ENCODE measurements around the gene ATXN1.

Gene ATXN1

DNA sequence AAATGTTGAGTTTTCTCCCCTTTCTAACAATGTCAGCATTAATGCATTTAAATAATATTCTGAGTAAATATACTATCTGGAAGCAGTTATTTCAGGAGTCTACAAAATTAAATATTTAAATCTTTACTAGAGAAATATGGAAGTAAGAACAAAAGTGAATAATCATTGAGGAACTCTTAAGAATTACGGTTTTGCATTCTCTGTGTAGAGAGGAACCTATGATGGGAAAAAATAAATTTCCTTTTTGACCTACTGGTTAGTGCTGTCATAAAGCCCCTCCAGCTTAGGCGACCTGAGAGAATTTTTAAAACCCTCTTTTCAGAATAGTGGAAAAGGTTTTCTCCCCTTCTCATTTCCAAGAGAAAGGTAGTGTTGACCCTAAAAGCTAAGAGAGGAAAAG, 64.8 kb downstream of the ATXN1 start:
- DNase-seq = no peak

DNA sequence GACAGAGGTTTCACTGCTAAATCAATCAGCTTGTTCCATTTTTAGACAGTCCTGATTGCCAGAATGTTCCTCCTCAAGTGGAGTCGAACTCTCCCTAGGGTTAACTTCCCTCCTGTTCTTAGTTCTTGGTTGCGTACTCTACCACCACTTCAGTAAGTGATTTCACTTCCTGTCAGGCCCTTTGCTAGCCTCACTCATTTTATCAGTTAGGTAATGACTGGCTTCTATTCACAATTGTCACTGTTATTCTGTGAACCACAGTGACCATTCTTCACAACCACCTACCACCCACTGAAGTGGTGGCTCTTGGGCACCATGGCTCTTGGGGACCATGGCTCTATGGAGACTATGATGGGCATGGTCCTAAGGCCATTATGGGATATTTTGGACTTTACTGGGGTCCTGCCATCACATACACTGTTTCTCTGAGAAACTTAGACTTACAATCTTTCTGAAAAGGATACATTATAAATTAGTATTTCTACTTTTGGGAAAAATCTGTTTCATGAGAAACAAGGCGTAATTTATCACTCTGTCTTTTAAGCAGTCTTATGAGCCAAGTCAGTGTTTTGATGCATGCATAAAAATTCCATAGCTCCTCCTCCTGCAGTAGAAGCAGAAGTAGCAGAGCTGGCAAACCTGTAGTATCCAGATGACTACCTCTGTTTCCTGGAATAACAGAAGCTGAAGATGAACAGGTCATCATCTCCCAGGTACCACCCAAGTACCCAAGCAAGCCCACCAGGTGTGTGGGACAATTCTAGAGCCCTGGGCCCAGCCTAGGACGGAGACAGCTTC, 66.3 kb downstream of the ATXN1 start:
- DNase-seq = no peak

DNA sequence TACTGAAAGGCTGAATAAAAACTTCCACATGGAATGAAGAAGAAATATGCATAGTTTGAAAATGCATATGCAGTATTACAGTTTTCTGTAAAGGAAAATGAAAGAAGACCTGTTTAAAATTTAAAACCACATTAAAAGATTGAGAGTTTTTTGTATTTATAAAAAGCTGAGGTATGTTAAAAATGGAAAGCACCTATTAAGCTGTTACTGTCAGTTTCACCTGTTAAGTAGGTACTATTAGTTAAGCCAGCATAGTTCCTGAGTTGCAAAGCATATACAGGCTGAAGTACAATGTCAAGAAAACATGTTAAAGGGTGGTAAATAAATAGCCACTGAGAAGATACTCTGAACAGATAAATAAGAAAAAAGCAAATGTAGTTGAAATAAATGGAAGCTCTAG, 69.9 kb downstream of the ATXN1 start:
- DNase-seq = no peak

- no peak for DNase-seq
These were observed 70.6 kb downstream of the ATXN1 start for GRCh38 chr6:16690608-16691142.

GRCh38 chr6:16689788-16690607, 71.3 kb downstream of the ATXN1 start:
- DNase-seq = no peak

GRCh38 chr6:16688984-16689636, 72.2 kb downstream of the ATXN1 start:
- no peak for DNase-seq

- DNase-seq = no peak
These were observed 72.8 kb downstream of the ATXN1 start for GRCh38 chr6:16688436-16688835.

DNA sequence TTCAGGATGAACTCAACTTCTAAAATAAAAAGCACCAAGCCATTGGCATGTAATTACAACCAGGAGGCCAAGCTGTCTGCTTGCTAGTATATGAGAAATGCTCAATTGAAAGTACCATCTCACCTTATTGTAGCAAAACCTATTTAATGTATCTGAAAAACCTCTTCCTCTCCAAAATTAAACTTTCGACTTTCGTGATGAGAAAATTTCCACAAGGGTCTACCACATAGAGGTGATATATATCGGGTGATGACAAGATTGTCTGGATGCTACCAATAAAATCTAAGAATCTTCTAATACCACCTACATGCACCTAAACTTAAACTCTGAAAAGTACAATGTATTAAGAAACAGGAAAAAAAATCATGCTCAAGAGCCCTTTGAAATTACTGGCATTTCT, 74.2 kb downstream of the ATXN1 start:
- no peak for DNase-seq

GRCh38 chr6:16684896-16685554, 76.2 kb downstream of the ATXN1 start:
- no peak for DNase-seq

DNA sequence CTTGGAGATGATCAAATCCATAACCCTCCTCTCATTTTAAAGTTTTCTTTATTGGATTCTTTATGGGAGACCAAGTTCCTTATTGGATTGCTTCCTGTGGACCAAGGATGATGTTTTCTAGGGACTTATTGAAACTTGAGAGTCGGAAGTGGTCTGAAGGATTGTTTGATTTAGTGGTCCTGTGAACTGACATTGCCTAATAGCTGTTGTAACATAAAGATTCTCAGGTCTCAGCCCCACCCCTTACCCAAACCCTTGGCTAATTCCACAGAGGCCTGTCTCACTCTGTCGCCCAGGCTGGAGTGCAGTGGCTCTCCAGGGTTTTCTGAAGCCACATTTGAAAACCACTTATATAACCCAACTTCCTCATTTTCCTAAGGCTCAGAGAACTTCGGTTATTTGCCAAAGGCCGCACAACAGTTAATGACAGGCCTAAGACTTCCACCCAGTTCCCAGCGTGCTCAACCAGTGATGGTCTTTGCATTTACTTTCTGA, 77.0 kb downstream of the ATXN1 start:
- DNase-seq = peak; percentile 78

GRCh38 chr6:16683641-16684194, 77.5 kb downstream of the ATXN1 start:
- peak; percentile 86 for DNase-seq

GRCh38 chr6:16681260-16681873, 79.9 kb downstream of the ATXN1 start:
- peak; percentile 68 for DNase-seq

- DNase-seq = no peak
These were observed 82.2 kb downstream of the ATXN1 start for GRCh38 chr6:16679050-16679449.

DNA sequence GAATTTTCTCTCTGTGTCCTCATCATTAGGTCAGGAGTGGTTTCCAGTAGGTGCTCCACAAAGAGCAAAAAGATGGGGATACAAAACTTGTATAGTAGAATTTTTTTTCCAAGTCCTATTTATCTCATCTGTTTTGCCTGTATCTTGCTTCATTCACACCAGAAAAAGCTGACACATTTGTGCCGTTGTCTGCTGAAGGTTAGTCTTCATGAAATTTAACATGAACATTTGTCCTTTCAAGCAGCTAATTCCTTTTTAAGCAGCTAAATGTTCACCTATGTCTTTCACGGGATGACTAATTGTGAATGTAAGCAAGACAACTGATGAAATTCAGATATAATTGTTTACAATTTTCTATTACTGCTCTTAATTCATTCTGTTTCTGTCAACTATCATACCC, 83.8 kb downstream of the ATXN1 start:
- no peak for DNase-seq

- no peak for DNase-seq
These were observed 84.3 kb downstream of the ATXN1 start for GRCh38 chr6:16676978-16677377.

- no peak for DNase-seq
These were observed 84.9 kb downstream of the ATXN1 start for GRCh38 chr6:16676376-16676775.

DNA sequence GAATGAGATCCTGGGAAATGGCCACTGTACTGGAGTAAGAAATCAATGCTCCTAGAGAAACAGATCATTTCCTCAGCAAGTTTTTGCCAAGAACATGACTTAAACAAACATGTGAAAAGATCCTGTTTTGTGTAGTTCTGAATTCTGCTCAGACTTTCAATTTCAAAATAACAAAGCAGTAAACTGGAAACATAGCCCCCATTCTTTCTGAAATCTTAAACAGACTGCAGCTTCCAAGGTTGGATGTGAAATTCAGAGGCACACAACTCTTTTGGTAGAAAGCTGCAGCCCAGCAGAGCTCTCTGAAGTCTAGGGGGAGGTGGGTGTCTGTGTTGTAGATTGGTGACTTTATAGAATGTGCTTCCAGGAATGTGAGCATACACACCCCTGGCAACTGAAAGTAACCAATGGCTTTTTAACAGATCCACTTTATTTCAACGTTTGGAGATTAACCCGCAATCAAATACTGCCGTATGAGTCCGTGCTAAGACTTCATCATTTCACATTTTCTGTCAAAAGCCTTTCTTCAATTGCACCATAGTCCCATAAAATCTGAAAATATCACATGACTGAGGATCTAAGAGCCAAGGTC, 86.4 kb downstream of the ATXN1 start:
- DNase-seq = no peak

DNA sequence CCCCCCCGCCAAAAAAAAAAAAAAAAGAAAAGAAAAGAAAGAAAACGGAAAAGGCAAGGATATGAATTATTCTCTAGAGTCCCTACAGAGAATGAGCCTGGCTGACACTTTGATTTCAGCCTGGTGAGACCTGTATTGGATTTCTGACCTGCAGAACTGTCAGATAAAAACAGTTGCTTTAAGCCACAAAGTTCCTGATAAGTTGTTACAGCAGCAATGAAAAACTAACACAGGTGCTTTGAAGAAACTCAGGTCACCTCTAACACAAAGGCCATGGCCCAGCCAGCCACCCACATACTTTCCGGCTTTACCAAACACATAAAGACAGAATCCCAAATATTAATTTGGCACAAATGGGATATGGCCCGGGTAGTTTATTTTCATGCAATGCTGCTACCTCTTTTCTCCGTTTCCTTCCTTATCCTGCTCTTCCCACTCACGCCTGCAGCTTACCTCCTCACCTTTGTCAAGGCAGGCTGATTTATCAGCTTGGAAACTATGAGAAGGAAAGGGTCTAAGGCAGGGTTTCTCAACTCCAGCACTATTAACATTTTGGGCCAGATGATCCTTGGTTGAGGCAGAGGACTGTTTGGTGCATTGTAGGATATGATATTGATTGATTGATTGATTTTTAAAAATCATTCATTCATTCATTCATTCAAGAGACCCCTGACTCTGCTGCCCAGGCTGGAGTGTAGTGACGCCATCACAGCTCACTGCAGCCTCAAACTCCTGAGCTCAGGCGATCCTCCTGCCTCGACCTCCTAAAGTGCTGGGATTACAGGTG, 88.1 kb downstream of the ATXN1 start:
- DNase-seq = no peak

DNA sequence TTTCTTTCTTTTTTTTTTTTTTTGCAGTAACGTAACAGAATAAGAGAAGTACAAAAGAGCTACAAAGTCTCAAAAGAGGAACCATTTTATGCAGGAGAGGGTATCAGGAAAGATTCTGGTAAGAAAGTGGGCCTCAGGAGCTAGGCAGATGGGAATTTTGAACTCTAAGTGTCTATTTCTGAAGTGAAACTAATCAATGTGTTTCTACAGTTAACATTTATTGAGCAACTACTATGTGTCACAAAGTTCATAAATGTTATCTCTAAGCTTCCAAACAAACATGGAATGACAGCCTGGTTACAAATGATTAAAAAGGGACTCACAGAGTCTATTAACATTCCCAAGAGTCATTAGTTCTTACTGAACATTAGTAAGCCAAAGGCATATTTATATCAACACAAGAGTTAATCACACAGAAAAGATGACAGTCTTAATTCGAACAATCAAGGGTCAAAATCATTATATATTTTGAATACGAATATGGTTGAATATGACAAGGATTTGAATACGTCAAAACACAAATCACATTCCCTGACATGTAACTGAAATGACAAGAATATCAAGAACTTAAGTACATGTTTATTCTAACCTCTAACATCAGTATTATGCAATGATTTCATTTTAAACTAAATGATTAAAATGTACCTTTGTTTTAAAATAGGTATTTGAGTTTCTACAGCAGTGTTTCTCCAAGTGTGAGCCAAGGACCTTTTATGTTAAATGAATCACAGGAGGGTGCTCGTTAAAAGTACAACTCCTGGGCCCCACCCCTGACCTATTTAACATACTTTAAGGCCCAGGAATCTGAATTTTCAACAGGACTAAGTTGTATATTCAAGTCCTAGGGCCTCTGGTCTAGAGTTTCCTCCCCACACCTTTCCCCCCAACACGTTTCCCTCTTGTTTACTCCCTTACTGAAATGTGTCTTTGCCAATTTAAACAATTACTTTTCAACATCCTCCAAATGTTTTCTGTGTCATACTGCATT, 89.7 kb downstream of the ATXN1 start:
- no peak for DNase-seq
